Erythroblast (primary cell): ENCODE results near the gene HIPK2.

Source experiments
- GATA1 ChIP-seq: IDR thresholded peaks from 2 replicates; pipeline ENCODE4 v1.6.1; 2011; ENCODE audit warnings: low read depth, mild to moderate bottlenecking, control low read depth, low read length, moderate library complexity
- POLR2A ChIP-seq: IDR thresholded peaks from 2 replicates; pipeline ENCODE4 v1.6.1; 2011; ENCODE audit warnings: mild to moderate bottlenecking, low read length

DNA sequence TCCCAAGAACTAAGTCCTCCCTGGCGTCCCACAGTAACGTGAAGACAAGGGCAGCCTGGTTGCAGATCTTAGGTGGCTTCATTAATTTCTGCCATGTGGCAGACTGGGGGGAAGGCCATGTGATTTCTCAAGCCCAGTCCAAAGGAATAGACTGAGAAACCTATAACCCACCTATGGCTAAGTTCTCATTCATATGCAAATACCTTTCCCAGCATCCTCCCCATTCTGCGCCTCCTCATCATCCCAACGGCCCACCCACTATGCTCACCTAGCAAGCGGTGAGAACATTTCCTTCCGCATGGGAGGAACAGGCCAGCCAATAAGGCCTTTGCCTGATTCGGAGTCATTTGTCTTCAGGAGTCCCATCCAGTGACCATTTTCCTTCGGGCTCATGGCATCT is 262.5 kb downstream of the HIPK2 start:
- TF ChIP-seq POLR2A (no peak), GATA1 (no peak)
